Hair follicle dermal papilla cell (primary cell): ENCODE data around the gene SLC5A10. TPM values are rescaled to one million over a fixed set of nuclear protein-coding genes. Genes with fewer than 3 reads are reported as not detected.

Source experiments
- small RNA-seq: library from RNA; depleted of rRNA; stranded (forward); fragments of <200 nt; gene quantifications from one replicate; pipeline ENCODE3, GENCODE V24; 2012
- total RNA-seq: library from RNA; depleted of rRNA; stranded (reverse); fragments of >200 nt; gene quantifications from 2 replicates; pipeline ENCODE4 v1.2.3, GENCODE V29; 2012

The SLC5A10 gene
- not detected in 2 replicates for total RNA-seq

GRCh38 chr17:18951941-18952842 is at the start of gene SLC5A10:
TSS of gene SLC5A10 (plus strand) at chr17:18952165. CDS start at chr17:18952206, 41 bp downstream.

GRCh38 chr17:19004421-19005136 is 52.6 kb downstream of the SLC5A10 start, which contains the start of gene FAM83G:
TSS of gene FAM83G (minus strand) at chr17:19004764. CDS start at chr17:19004041, 723 bp downstream.

DNA sequence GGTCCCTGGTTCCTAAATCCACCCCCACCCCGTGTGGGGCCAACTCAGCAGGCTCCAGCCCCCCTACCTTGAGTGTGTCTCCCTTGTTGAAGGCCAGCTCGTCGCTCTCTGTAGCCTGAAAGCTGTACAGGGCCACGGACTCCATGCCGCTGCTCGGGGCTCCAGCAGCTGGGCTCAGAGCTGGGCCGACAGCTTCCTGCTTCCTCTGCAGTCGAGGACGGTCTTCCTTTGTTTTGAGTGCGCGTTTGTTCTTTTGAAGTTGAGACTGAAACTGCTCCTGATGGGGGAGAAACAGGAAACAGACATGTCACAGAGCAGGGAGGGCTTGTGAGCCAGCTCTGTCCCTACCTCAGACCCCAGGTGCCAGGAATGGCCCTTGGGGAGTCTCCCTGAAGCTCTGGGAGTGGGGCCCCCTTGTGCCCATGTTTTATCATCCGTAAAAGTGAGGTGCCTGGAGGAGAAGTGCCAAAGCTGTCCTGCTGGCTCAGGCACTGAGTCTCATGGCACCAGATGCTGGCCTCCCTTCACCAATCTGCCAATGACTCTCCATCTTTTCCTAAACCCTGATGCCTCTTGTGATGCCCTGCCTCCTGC is 94.9 kb downstream of the SLC5A10 start, which contains the start of gene GRAP:
Gene GRAP (minus strand): TSS at position 176 of the 594 bp plus-strand sequence. CDS start 31 bp downstream, at position 145.

Small RNA genes lying within 50 kb of the gene (small RNA-seq; reads per million reads assigned to genes)
- gene AC090286.3 (not detected), gene RF00324 (not detected)

Other genes with a start within 250 kb of the SLC5A10 start
- gene FBXW10, start 208.1 kb upstream of the SLC5A10 start, total RNA-seq = 0.24 and 0.32 TPM in 2 replicates
- 52.8 and 65.9 TPM in 2 replicates for gene TVP23B, start 171.0 kb upstream of the SLC5A10 start, total RNA-seq
- gene PRPSAP2, start 94.0 kb upstream of the SLC5A10 start, total RNA-seq = 18.2 and 21.6 TPM in 2 replicates
- 12.8 and 14.7 TPM in 2 replicates for gene FAM83G, start 52.6 kb downstream of the SLC5A10 start, total RNA-seq
- gene GRAP, start 94.8 kb downstream of the SLC5A10 start, total RNA-seq = 0.32 TPM in 1 of 2 replicates, not detected in the other
- 0.12 TPM in 1 of 2 replicates, not detected in the other for gene GRAPL, start 175.4 kb downstream of the SLC5A10 start, total RNA-seq